Activated CD8-positive, alpha-beta T cell treated with anti-CD3 and anti-CD28 coated beads for 36 hours (primary cell): ENCODE data around the gene DIS3L2. TPM values are rescaled to one million over a fixed set of nuclear protein-coding genes. Genes with fewer than 3 reads are reported as not detected.

Experiments
- ATAC-seq: fragments of 200-7000 bp; cut with Tn5 transposase; one replicate; pipeline ENCODE4 v1.10.0; 2021; ENCODE audit warnings: mild to moderate bottlenecking, moderate library complexity
- CTCF ChIA-PET: fragments of 350-600 bp; sonication (Branson Sonifier 250); formaldehyde crosslinking; loops from one replicate; lab custom pipeline; 2021; ENCODE audit warnings: antibody characterized with exemption; lab: Charles Lee
- POLR2A ChIA-PET: fragments of 350-600 bp; sonication (Branson Sonifier 250); formaldehyde crosslinking; loops from one replicate; lab custom pipeline; 2021; ENCODE audit warnings: antibody characterized with exemption; lab: Charles Lee
- DNase-seq: peaks from one replicate; pipeline ENCODE4 v3.0.0-alpha.2; 2020
- H3K27ac Mint-ChIP-seq: one replicate; pipeline ENCODE4 v1.8.0; 2021; ENCODE audit warnings: mild to moderate bottlenecking, mixed read lengths
- H3K27me3 Mint-ChIP-seq: one replicate; pipeline ENCODE4 v1.8.0; 2021; ENCODE audit warnings: mixed read lengths
- H3K36me3 Mint-ChIP-seq: one replicate; pipeline ENCODE4 v1.8.0; 2021; ENCODE audit warnings: low read depth, mixed read lengths
- H3K4me1 Mint-ChIP-seq: one replicate; pipeline ENCODE4 v1.8.0; 2021; ENCODE audit warnings: low read depth, mixed read lengths
- H3K4me3 Mint-ChIP-seq: one replicate; pipeline ENCODE4 v1.8.0; 2021; ENCODE audit warnings: mild to moderate bottlenecking, moderate library complexity, mixed read lengths
- H3K9me3 Mint-ChIP-seq: one replicate; pipeline ENCODE4 v1.8.0; 2021; ENCODE audit warnings: mixed read lengths
- CTCF ChIP-seq: fragments of 200-600 bp; IDR thresholded peaks from one replicate; pipeline ENCODE4 v1.8.0; 2022; ENCODE audit warnings: antibody characterized with exemption, mild to moderate bottlenecking
- intact Hi-C: fragments of 100-400 bp; cut with micrococcal nuclease; formaldehyde crosslinking; loops from one replicate; pipeline ENCODE4 v1.10.0; 2022
- total RNA-seq, 2 experiments: library from RNA; stranded (reverse); gene quantifications; one replicate each; pipeline ENCODE4 v1.2.3, GENCODE V29; 2021

The DIS3L2 gene
- total RNA-seq, 2 experiments from 2014 or later, result 26.5 to 27.2 TPM

- no peak for TF ChIP-seq CTCF
- CTCF ChIA-PET, result interaction anchor here (1.0 to 2.6 kb wide), 3 partner anchors 10 to 326 kb away, joined by 3 to 8 read pairs (median 3); no protein-coding TSS in a partner anchor
- ATAC-seq, result no peak
- DNase-seq, result no peak
- Mint-ChIP-seq H3K27ac (no peak overlapping the region), H3K9me3 (no peaks in the 10 kb centered on the region), H3K4me1 (no peaks in the 10 kb centered on the region), H3K4me3 (no peak overlapping the region), H3K36me3 (no peaks in the 10 kb centered on the region), H3K27me3 (no peaks in the 10 kb centered on the region)
- intact Hi-C loops, result no loop called here
- POLR2A ChIA-PET, result no interaction called here
Measured at GRCh38 chr2:232250246-232251175, 289.0 kb downstream of the DIS3L2 start.

- intact Hi-C loops, result no loop called here
- Mint-ChIP-seq H3K9me3 (no peaks in the 10 kb centered on the region), H3K4me1 (no peaks in the 10 kb centered on the region), H3K36me3 (peaks cover 2% of the 10 kb centered on the region), H3K27ac (no peak overlapping the region), H3K4me3 (no peak overlapping the region), H3K27me3 (no peaks in the 10 kb centered on the region)
- no peak for ATAC-seq
- POLR2A ChIA-PET, result no interaction called here
- no peak for DNase-seq
- CTCF ChIA-PET, result interaction anchor here (1.4 kb wide), 2 partner anchors 10 to 21 kb away, joined by 4 to 5 read pairs; no protein-coding TSS in a partner anchor
- TF ChIP-seq CTCF, result no peak
Measured at GRCh38 chr2:232255033-232255432, 293.5 kb downstream of the DIS3L2 start.

- CTCF ChIA-PET, result no interaction called here
- no peak for ATAC-seq
- intact Hi-C loops, result no loop called here
- DNase-seq, result no peak
- no peaks in the 10 kb centered on the region for H3K9me3 Mint-ChIP-seq
- POLR2A ChIA-PET, result interaction anchor here (1.2 kb wide), 1 partner anchor 342 kb away, joined by 3 read pairs; no protein-coding TSS in a partner anchor
- H3K27ac Mint-ChIP-seq, result no peak overlapping the region
- H3K27me3 Mint-ChIP-seq, result no peaks in the 10 kb centered on the region
- no peak overlapping the region for H3K4me3 Mint-ChIP-seq
- H3K4me1 Mint-ChIP-seq, result no peaks in the 10 kb centered on the region
- H3K36me3 Mint-ChIP-seq, result peaks cover 18% of the 10 kb centered on the region
- TF ChIP-seq CTCF, result no peak
Measured at GRCh38 chr2:232260075-232260474, 298.6 kb downstream of the DIS3L2 start.

- Mint-ChIP-seq H3K4me3 (no peak overlapping the region), H3K27ac (no peak overlapping the region), H3K9me3 (no peaks in the 10 kb centered on the region), H3K36me3 (peaks cover 19% of the 10 kb centered on the region), H3K4me1 (no peaks in the 10 kb centered on the region), H3K27me3 (no peaks in the 10 kb centered on the region)
- ATAC-seq (no peak), DNase-seq (no peak)
- ChIA-PET CTCF (interaction anchor here (1.2 kb wide), 1 partner anchor 31 kb away, joined by 3 read pairs; no protein-coding TSS in a partner anchor), POLR2A (no interaction called here)
- intact Hi-C loops, result no loop called here
- no peak for TF ChIP-seq CTCF
Measured at GRCh38 chr2:232261776-232262175, 300.3 kb downstream of the DIS3L2 start.

- CTCF ChIA-PET, result no interaction called here
- Mint-ChIP-seq H3K4me1 (no peaks in the 10 kb centered on the region), H3K9me3 (no peaks in the 10 kb centered on the region), H3K27me3 (no peaks in the 10 kb centered on the region), H3K4me3 (no peak overlapping the region), H3K27ac (no peak overlapping the region), H3K36me3 (peaks cover 19% of the 10 kb centered on the region)
- intact Hi-C loops, result no loop called here
- ATAC-seq (no peak), DNase-seq (no peak)
- POLR2A ChIA-PET, result no interaction called here
- TF ChIP-seq CTCF, result no peak
Measured at GRCh38 chr2:232263295-232263694, 301.8 kb downstream of the DIS3L2 start.
